NCI-H526 treated with DMSO at 0.1 percent for 48 hours (cell line): Measurements from ENCODE around the gene GTPBP4.

ENCODE experiments used
- DNase-seq: peaks from one replicate; lab custom pipeline; 2025; lab: John Stamatoyannopoulos, UW

Gene GTPBP4

GRCh38 chr10:966466-967235 lies 21.6 kb upstream of the GTPBP4 start:
- no peak for DNase-seq

- DNase-seq: no peak
These were observed 19.6 kb upstream of the GTPBP4 start for GRCh38 chr10:968546-969199.

GRCh38 chr10:969473-970150 lies 18.6 kb upstream of the GTPBP4 start:
- no peak for DNase-seq

- DNase-seq: no peak
These were observed 17.7 kb upstream of the GTPBP4 start for GRCh38 chr10:970311-971149.

GRCh38 chr10:971150-971542 lies 17.1 kb upstream of the GTPBP4 start:
- no peak for DNase-seq

GRCh38 chr10:971613-972012 lies 16.6 kb upstream of the GTPBP4 start:
- DNase-seq: no peak

GRCh38 chr10:972763-973162 lies 15.5 kb upstream of the GTPBP4 start:
- no peak for DNase-seq

- DNase-seq: no peak
These were observed 14.0 kb upstream of the GTPBP4 start for GRCh38 chr10:974038-974784.

- no peak for DNase-seq
These were observed 13.5 kb upstream of the GTPBP4 start for GRCh38 chr10:974785-975074.

GRCh38 chr10:976316-976715 lies 11.9 kb upstream of the GTPBP4 start:
- no peak for DNase-seq

- DNase-seq: no peak
These were observed 9.3 kb upstream of the GTPBP4 start for GRCh38 chr10:978826-979421.

- no peak for DNase-seq
These were observed 7.7 kb upstream of the GTPBP4 start for GRCh38 chr10:980468-981093.

- no peak for DNase-seq
These were observed 4.8 kb upstream of the GTPBP4 start for GRCh38 chr10:983401-983800.

- no peak for DNase-seq
These were observed 4.1 kb upstream of the GTPBP4 start for GRCh38 chr10:983971-984655.

- DNase-seq: no peak
These were observed 2.9 kb upstream of the GTPBP4 start for GRCh38 chr10:985361-985760.

- no peak for DNase-seq
These were observed 2.0 kb upstream of the GTPBP4 start for GRCh38 chr10:986137-986825.

GRCh38 chr10:986881-987619 lies 1.2 kb upstream of the GTPBP4 start:
- DNase-seq: no peak

- no peak for DNase-seq
These were observed 689 bp upstream of the GTPBP4 start for GRCh38 chr10:987620-987869.
